Endodermal cell (in vitro differentiated cells): ENCODE measurements around the gene ZFP91. TPM values are rescaled to one million over a fixed set of nuclear protein-coding genes. Genes with fewer than 3 reads are reported as not detected.
A peak's percentile ranks its signal among the peaks of the same experiment; 100 is the strongest.

Experiments used
- DNase-seq: peaks from one replicate; pipeline ENCODE4 v3.0.0-alpha.2; 2017
- H3K27ac ChIP-seq: 2 replicates; pipeline ENCODE4 v1.5.1; 2013; ENCODE audit warnings: mild to moderate bottlenecking, low read depth, low read length, moderate library complexity
- H3K27me3 ChIP-seq: 2 replicates; pipeline ENCODE4 v1.6.1; 2013; ENCODE audit warnings: mild to moderate bottlenecking, low read length, moderate library complexity; ENCODE audit not compliant: insufficient read depth, control insufficient read depth, poor library complexity, severe bottlenecking
- H3K36me3 ChIP-seq: 2 replicates; pipeline ENCODE4 v1.7.0; 2013; ENCODE audit warnings: mild to moderate bottlenecking, low read length, moderate library complexity; ENCODE audit not compliant: control insufficient read depth, insufficient read depth
- H3K4me1 ChIP-seq: one replicate; pipeline ENCODE4 v1.7.0; 2013; ENCODE audit warnings: low read length; ENCODE audit not compliant: control insufficient read depth, insufficient read depth
- H3K4me3 ChIP-seq: 2 replicates; pipeline ENCODE4 v1.5.1; 2013; ENCODE audit warnings: mild to moderate bottlenecking, low read length, moderate library complexity
- H3K9ac ChIP-seq: 2 replicates; pipeline ENCODE4 v1.6.1; 2013; ENCODE audit warnings: mild to moderate bottlenecking, low read length, moderate library complexity; ENCODE audit not compliant: poor library complexity, severe bottlenecking; ENCODE audit errors: extremely low read depth
- H3K9me3 ChIP-seq: 2 replicates; pipeline ENCODE4 v1.6.1; 2013; ENCODE audit warnings: mild to moderate bottlenecking, low read length, moderate library complexity; ENCODE audit not compliant: control insufficient read depth
- H3K27ac Mint-ChIP-seq: 2 replicates; pipeline ENCODE4 v1.8.0; 2020; ENCODE audit warnings: mixed read lengths
- H3K27me3 Mint-ChIP-seq: 2 replicates; pipeline ENCODE4 v1.8.0; 2021; ENCODE audit warnings: mild to moderate bottlenecking, mixed read lengths; ENCODE audit not compliant: insufficient read depth
- H3K36me3 Mint-ChIP-seq: 2 replicates; pipeline ENCODE4 v1.8.0; 2020; ENCODE audit warnings: low read depth, mixed read lengths
- H3K4me1 Mint-ChIP-seq: 2 replicates; pipeline ENCODE4 v1.8.0; 2020; ENCODE audit warnings: mixed read lengths
- H3K4me3 Mint-ChIP-seq: 2 replicates; pipeline ENCODE4 v1.8.0; 2020; ENCODE audit warnings: mild to moderate bottlenecking, moderate library complexity, mixed read lengths
- H3K9me3 Mint-ChIP-seq: 2 replicates; pipeline ENCODE4 v1.8.0; 2020; ENCODE audit warnings: mild to moderate bottlenecking, mixed read lengths
- WGBS, 2 experiments: methylation state at CpG; one replicate each; pipeline versions ENCODE4 v1.1.5 to v1.1.7; 2013; ENCODE audit warnings: missing lambda C conversion rate in 2 of 2, mixed read lengths in 1 of 2; ENCODE audit not compliant: insufficient coverage in 1 of 2, insufficient read length in 1 of 2; 5-methylcytosine and 5-hydroxymethylcytosine counted together
- long read RNA-seq, 4 experiments: library from polyadenylated mRNA in 2 of 4; library from RNA in 1 of 4; library from capped mRNA in 1 of 4; stranded (forward) in 3 of 4; unstranded in 1 of 4; transcript quantifications; one replicate each; pipeline ENCODE4 v2.0.0, GENCODE V29; 2020 to 2021; ENCODE audit warnings: inconsistent platforms in 1 of 4
- polyA plus RNA-seq, 2 experiments: library from polyadenylated mRNA; stranded (reverse); fragments of 50-300 nt; gene quantifications; one replicate each; pipeline ENCODE4 v1.2.3, GENCODE V29; 2013
- total RNA-seq, 2 donors: library from RNA; stranded (reverse); fragmentation: NEBNext Ultra II Directional in 1 of 2; extraction: Animal tissue kit (Norgen Biotek cat#: 25700) in 1 of 2; gene quantifications; 2 replicates in 1 of 2; 3 replicates in 1 of 2; pipeline ENCODE4 v1.2.1, GENCODE V29; 2021
- TF ChIP-seq, protein P1 (sequence below): fragments of 200-600 bp; sonication (generic); conservative IDR thresholded peaks from 2 replicates; pipeline ENCODE4 v1.5.0; 2021; ENCODE audit warnings: antibody characterized with exemption, mild to moderate bottlenecking

The ZFP91 gene
- total RNA-seq = 10 to 100 TPM; 28.0 to 31.0 TPM
- polyA plus RNA-seq (2013, experiment 1 of 2) = 39.4 TPM
- 39.0 TPM for polyA plus RNA-seq (2013, experiment 2 of 2)
- long read RNA-seq, experiment 1, partial matches to known transcripts = 0 of 1 reads
- long read RNA-seq, experiment 1, other reads (novel, unspliced or antisense) = 1 of 1 reads
- long read RNA-seq, experiment 2, full-length matches to known transcripts = 10 of 17 reads
- long read RNA-seq, experiment 2, partial matches to known transcripts = 5 of 17 reads
- long read RNA-seq, experiment 2, other reads (novel, unspliced or antisense) = 2 of 17 reads
- long read RNA-seq, experiment 3, full-length matches to known transcripts = 1 of 2 reads
- long read RNA-seq, experiment 3, partial matches to known transcripts = 1 of 2 reads
- long read RNA-seq, experiment 3, other reads (novel, unspliced or antisense) = 0 of 2 reads
- long read RNA-seq, experiment 4 = 0 reads

GRCh38 chr11:58578635-58579191 is at the start of gene ZFP91:
Gene ZFP91, plus strand, starts transcription at chr11:58579063. Its CDS starts 219 bp downstream, at chr11:58579282.
- H3K36me3 Mint-ChIP-seq = peaks cover 4% of the 10 kb centered on the region
- H3K27ac ChIP-seq = peak within 1 kb of the TSS; percentile 100
- no peaks in the 10 kb centered on the region for H3K27me3 ChIP-seq

DNA sequence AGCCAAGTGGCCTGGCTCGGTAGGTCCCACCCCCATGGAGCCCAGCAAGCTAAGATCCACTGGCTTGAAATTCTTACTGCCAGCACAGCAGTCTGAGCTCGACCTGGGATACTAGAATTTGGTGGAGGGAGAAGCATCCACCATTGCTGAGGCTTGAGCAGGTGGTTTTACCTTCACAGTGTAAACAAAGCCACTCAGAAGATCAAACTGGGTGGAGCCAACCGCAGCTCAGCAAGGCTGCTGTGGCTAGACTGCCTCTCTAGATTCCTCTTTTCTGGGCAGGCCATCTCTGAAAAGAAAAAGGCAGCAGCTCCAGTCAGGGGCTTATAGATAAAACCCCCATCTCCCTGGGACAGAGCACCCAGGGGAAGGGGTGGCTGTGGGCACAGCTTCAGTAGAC is 48.6 kb upstream of the ZFP91 start:
- TF ChIP-seq, protein P1, sequence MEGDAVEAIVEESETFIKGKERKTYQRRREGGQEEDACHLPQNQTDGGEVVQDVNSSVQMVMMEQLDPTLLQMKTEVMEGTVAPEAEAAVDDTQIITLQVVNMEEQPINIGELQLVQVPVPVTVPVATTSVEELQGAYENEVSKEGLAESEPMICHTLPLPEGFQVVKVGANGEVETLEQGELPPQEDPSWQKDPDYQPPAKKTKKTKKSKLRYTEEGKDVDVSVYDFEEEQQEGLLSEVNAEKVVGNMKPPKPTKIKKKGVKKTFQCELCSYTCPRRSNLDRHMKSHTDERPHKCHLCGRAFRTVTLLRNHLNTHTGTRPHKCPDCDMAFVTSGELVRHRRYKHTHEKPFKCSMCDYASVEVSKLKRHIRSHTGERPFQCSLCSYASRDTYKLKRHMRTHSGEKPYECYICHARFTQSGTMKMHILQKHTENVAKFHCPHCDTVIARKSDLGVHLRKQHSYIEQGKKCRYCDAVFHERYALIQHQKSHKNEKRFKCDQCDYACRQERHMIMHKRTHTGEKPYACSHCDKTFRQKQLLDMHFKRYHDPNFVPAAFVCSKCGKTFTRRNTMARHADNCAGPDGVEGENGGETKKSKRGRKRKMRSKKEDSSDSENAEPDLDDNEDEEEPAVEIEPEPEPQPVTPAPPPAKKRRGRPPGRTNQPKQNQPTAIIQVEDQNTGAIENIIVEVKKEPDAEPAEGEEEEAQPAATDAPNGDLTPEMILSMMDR = no peak
- H3K27ac ChIP-seq = no peak overlapping the region
- H3K9ac ChIP-seq = no peak overlapping the region
- H3K4me3 Mint-ChIP-seq = no peak overlapping the region
- no peaks in the 10 kb centered on the region for H3K4me1 ChIP-seq
- H3K4me1 Mint-ChIP-seq = no peaks in the 10 kb centered on the region
- peaks cover 27% of the 10 kb centered on the region for H3K36me3 Mint-ChIP-seq
- no peaks in the 10 kb centered on the region for H3K27me3 ChIP-seq
- no peaks in the 10 kb centered on the region for H3K36me3 ChIP-seq
- no peaks in the 10 kb centered on the region for H3K9me3 ChIP-seq
- H3K9me3 Mint-ChIP-seq = peaks cover 18% of the 10 kb centered on the region
- H3K27ac Mint-ChIP-seq = no peak overlapping the region
- DNase-seq = no peak
- no peak overlapping the region for H3K4me3 ChIP-seq
- WGBS, 2 experiments = 86 to 94% methylated on average over 2 to 3 of the region's 3 CpGs
- H3K27me3 Mint-ChIP-seq = no peaks in the 10 kb centered on the region

More at GRCh38 chr11:58578635-58579191, at the start of gene ZFP91:
- peak within 1 kb of the TSS; percentile 100 for H3K27ac Mint-ChIP-seq
- TF ChIP-seq, protein P1 = no peak
- Histone ChIP-seq H3K36me3 (peaks cover 5% of the 10 kb centered on the region), H3K4me3 (peak within 1 kb of the TSS; percentile 97), H3K9ac (peak within 1 kb of the TSS; percentile 100), H3K9me3 (no peaks in the 10 kb centered on the region), H3K4me1 (no peaks in the 10 kb centered on the region)
- H3K4me1 Mint-ChIP-seq = peaks cover 35% of the 10 kb centered on the region
- peak within 1 kb of the TSS; percentile 96 for H3K4me3 Mint-ChIP-seq
- no peaks in the 10 kb centered on the region for H3K27me3 Mint-ChIP-seq
- H3K9me3 Mint-ChIP-seq = no peaks in the 10 kb centered on the region
- 0 to 5% methylated on average over 4 to 29 of the region's 51 CpGs for WGBS, 2 experiments
- DNase-seq = peak; percentile 98

DNA sequence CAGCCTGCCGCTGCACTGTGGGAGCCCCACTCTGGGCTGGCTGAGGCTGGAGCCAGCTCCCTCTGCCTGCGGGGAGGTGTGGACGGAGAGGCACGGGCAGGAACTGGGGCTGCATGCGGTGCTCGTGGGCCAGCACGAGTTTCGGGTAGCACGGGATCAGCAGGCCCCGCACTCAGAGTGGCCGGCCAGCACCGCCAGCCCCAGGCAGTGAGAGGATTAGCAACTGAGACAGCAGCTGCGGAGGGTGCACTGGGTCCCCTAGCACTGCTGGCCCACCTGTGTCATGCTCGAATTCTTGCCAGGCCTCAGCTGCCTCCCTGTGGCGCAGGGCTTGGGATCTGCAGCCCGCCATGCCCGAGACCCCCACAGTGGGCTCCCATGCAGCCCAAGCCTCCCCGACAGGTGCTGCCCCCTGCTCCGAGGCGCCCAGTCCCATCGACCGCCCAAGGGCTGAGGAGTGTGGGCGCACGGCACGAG is 47.0 kb upstream of the ZFP91 start:
- peaks cover 30% of the 10 kb centered on the region for H3K36me3 Mint-ChIP-seq
- Histone ChIP-seq H3K9me3 (no peaks in the 10 kb centered on the region), H3K9ac (no peak overlapping the region), H3K4me1 (no peaks in the 10 kb centered on the region), H3K36me3 (no peaks in the 10 kb centered on the region), H3K27ac (no peak overlapping the region), H3K4me3 (no peak overlapping the region), H3K27me3 (no peaks in the 10 kb centered on the region)
- no peak overlapping the region for H3K27ac Mint-ChIP-seq
- H3K27me3 Mint-ChIP-seq = no peaks in the 10 kb centered on the region
- 92 to 93% methylated on average over 15 to 25 of the region's 25 CpGs for WGBS, 2 experiments
- DNase-seq = no peak
- no peak overlapping the region for H3K4me3 Mint-ChIP-seq
- H3K4me1 Mint-ChIP-seq = no peaks in the 10 kb centered on the region
- TF ChIP-seq, protein P1 = no peak
- peaks cover 22% of the 10 kb centered on the region for H3K9me3 Mint-ChIP-seq
